PC-3 (cell line): ENCODE data around the gene SYNE1.

Experiments used
- CTCF ChIP-seq: fragments of 300-600 bp; sonication (generic); conservative IDR thresholded peaks from 2 replicates; pipeline ENCODE4 v1.5.1; 2017; ENCODE audit warnings: antibody characterized with exemption, low read depth, mild to moderate bottlenecking, low read length
- EZH2 ChIP-seq: fragments of 300-600 bp; sonication (generic); IDR thresholded peaks from one replicate; pipeline ENCODE4 v1.6.1; 2017; ENCODE audit warnings: antibody characterized with exemption, mild to moderate bottlenecking, low read length; ENCODE audit not compliant: unreplicated experiment
- EZH2phosphoT487 ChIP-seq: fragments of 300-600 bp; sonication (generic); IDR thresholded peaks from 2 replicates; pipeline ENCODE4 v1.6.1; 2018; ENCODE audit warnings: mild to moderate bottlenecking, antibody characterized with exemption, low read length, borderline replicate concordance

- TF ChIP-seq CTCF: no peak
- TF ChIP-seq EZH2phosphoT487: no peak
- no peak for TF ChIP-seq EZH2
Measured at GRCh38 chr6:152273002-152273401, 364.2 kb downstream of the SYNE1 start.
